ENCODE measurements around the gene RXFP1.

RXFP1 gene

DNA sequence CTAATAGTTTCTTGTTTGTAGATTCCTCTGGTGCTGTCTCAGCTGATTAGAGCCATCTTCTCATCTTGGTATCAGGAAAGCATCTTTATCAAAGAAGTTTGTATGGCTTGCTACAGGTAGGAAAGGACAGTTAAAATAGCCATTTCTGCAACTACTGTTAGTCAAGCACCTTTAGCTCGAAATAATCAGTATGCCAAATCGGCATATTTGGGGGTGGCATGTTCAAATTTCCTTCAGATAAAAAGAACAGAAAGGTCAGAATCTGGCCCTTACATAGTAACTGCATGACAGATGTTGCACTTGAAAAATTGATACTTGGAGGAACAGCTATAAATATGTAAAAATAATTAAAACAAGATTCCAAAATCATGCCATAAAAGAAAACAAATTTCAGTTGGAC, 145.2 kb downstream of the RXFP1 start:
- Histone ChIP-seq H3K4me1 (ENCODE audit: control insufficient read depth, low read length) (peaks cover 14% of the 10 kb centered on the region), H4K20me1 (ENCODE audit: control insufficient read depth, insufficient read depth, low read depth, low read length) (peaks cover 5% of the 10 kb centered on the region; the same call in 1 of the 2 replicates), H3K79me2 (ENCODE audit: control insufficient read depth, low read length) (peaks cover 35% of the 10 kb centered on the region), H3K36me3 (ENCODE audit: control insufficient read depth, low read length) (peaks cover 26% of the 10 kb centered on the region), H3K4me2 (ENCODE audit: low read length) (no peak overlapping the region), H3K27ac (ENCODE audit: low read depth, low read length) (no peak overlapping the region), H3K9me3 (ENCODE audit: control insufficient read depth, insufficient read depth, low read length) (no peaks in the 10 kb centered on the region), H3F3A (ENCODE audit: control insufficient read depth, insufficient read depth) (no peaks in the 10 kb centered on the region; the same call in none of the 2 replicates), H3K9me2 (replicated peaks; ENCODE audit: control insufficient read depth, low read length) (no peaks in the 10 kb centered on the region), H3K27me3 (ENCODE audit: control insufficient read depth, low read length) (no peaks in the 10 kb centered on the region), H3K4me3 (ENCODE audit: low read length) (no peak overlapping the region)
- no peak for TF ChIP-seq EZH2phosphoT487 (IDR thresholded peaks at IDR 0.05; ENCODE audit: borderline replicate concordance, low read length)
- no peak for TF ChIP-seq CTCF (IDR thresholded peaks at IDR 0.05; ENCODE audit: low read depth, low read length, poor library complexity, severe bottlenecking)

DNA sequence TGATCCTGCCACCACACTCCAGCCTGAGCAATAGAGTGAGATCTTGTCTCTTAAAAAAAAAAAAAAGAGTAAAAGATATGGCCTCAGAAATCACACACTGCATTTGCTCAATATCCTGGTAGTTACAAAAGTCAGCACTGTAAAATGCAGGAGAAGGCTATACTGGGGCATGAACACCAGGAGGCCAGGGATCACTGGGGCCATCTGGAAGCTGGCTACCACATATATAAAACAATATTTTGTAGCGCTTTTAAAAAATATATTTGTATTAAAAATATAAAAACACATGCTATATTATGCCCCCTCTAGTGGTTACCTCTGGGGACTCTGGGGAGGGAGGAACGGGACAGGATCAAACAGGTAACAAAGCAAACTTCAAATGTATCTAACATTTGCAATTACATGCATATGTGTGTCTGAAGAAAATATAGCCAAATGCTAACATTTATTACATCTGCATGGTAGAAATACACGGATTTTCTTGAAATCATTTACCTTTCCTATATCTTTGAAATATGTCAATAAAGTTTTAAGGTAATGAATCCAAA, 146.0 kb downstream of the RXFP1 start:
- Histone ChIP-seq H3K9me3 (ENCODE audit: control insufficient read depth, insufficient read depth, low read length) (no peaks in the 10 kb centered on the region), H3K4me3 (ENCODE audit: low read length) (no peak overlapping the region), H3K79me2 (ENCODE audit: control insufficient read depth, low read length) (peaks cover 37% of the 10 kb centered on the region), H4K20me1 (ENCODE audit: control insufficient read depth, insufficient read depth, low read depth, low read length) (peaks cover 5% of the 10 kb centered on the region; the same call in 1 of the 2 replicates), H3K36me3 (ENCODE audit: control insufficient read depth, low read length) (peaks cover 26% of the 10 kb centered on the region), H3K27me3 (ENCODE audit: control insufficient read depth, low read length) (no peaks in the 10 kb centered on the region), H3K4me2 (ENCODE audit: low read length) (no peak overlapping the region), H3K27ac (ENCODE audit: low read depth, low read length) (no peak overlapping the region), H3K9me2 (replicated peaks; ENCODE audit: control insufficient read depth, low read length) (no peaks in the 10 kb centered on the region), H3K4me1 (ENCODE audit: control insufficient read depth, low read length) (peaks cover 15% of the 10 kb centered on the region), H3F3A (ENCODE audit: control insufficient read depth, insufficient read depth) (no peaks in the 10 kb centered on the region; the same call in none of the 2 replicates)
- TF ChIP-seq EZH2phosphoT487 (IDR thresholded peaks at IDR 0.05; ENCODE audit: borderline replicate concordance, low read length), result no peak
- peak; percentile 37 for TF ChIP-seq CTCF (IDR thresholded peaks at IDR 0.05; ENCODE audit: low read depth, low read length, poor library complexity, severe bottlenecking)

DNA sequence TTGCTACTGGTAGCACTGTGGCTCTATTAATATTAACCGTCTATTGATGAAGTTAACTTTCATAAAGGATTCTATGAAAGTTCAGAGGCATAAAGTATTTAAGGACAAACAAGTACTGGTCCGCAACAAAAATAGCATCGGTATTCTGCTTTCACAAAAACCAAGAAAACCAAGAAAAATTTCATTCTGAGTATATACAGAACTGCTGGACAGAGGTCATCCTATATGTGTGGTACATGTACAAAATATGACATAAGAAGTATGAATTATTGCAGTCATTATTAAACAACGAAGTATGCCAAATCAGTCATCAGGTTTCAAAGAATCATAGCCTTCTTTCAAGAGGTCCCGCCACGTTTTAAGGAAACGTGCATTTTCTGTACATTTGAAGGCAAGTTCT, 147.6 kb downstream of the RXFP1 start:
- Histone ChIP-seq H3K27me3 (ENCODE audit: control insufficient read depth, low read length) (no peaks in the 10 kb centered on the region), H3K4me3 (ENCODE audit: low read length) (no peak overlapping the region), H3K4me1 (ENCODE audit: control insufficient read depth, low read length) (peaks cover 27% of the 10 kb centered on the region), H4K20me1 (ENCODE audit: control insufficient read depth, insufficient read depth, low read depth, low read length) (peaks cover 5% of the 10 kb centered on the region; the same call in 1 of the 2 replicates), H3K4me2 (ENCODE audit: low read length) (no peak overlapping the region; the same call in 1 of the 2 replicates), H3K9me3 (ENCODE audit: control insufficient read depth, insufficient read depth, low read length) (no peaks in the 10 kb centered on the region), H3K9me2 (replicated peaks; ENCODE audit: control insufficient read depth, low read length) (no peaks in the 10 kb centered on the region), H3K27ac (ENCODE audit: low read depth, low read length) (no peak overlapping the region), H3K79me2 (ENCODE audit: control insufficient read depth, low read length) (peaks cover 48% of the 10 kb centered on the region), H3F3A (ENCODE audit: control insufficient read depth, insufficient read depth) (no peaks in the 10 kb centered on the region; the same call in none of the 2 replicates), H3K36me3 (ENCODE audit: control insufficient read depth, low read length) (peaks cover 26% of the 10 kb centered on the region)
- TF ChIP-seq EZH2phosphoT487 (IDR thresholded peaks at IDR 0.05; ENCODE audit: borderline replicate concordance, low read length), result no peak
- no peak for TF ChIP-seq CTCF (IDR thresholded peaks at IDR 0.05; ENCODE audit: low read depth, low read length, poor library complexity, severe bottlenecking)

Data from DOHH2 (cell line).